Measurements from ENCODE around the gene ABHD17A. TPM values are rescaled to one million over a fixed set of nuclear protein-coding genes. Genes with fewer than 3 reads are reported as not detected.

The ABHD17A gene
- total and polyA plus RNA-seq, 9 of the 15 experiments (the other 6 are each of a cell fraction or from before 2014, with no cell fraction given) = 0.04 to 135 (median 21.8) TPM; not detected in 1

DNA sequence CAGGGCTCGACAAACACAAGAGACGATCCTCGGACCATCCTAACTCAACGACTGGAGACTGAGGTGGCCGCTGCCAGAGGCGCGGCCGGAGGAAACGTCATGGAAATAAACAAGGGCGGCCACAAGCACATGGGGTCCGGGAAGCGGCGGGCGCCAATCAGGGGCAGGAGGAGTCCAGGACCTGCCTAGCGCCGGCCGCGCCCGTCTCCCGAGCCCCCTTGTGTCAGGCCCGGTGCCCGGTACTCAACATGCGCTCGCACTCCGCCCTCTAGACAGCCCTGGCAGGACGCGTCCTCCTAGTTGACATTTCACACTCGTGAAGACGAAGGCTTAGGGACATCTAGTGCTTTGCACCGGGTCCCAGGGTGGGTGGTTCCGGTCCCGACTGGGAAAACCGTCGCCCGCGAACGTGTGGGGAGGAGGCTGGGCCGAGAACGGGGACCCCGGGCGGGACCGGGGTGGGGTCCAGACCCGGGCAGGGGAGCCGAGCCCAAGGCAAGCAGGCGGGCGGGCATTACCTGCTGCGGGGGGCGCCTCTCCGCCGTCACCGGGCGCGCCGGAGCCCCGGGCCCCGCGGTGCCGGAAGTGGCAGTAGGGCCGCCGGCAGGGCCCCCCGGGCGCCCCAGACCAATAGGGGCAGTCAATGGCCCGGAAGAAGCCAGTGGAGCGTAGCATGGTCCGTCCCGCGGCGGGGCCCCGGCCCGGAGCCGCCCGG lies 37.5 kb downstream of the ABHD17A start (continued):
- no peak for TF ChIP-seq RAD21 (CRISPR knock-in tag; conservative IDR thresholded peaks at IDR 0.05 in 1 of 2, IDR thresholded peaks at IDR 0.05 in 1 of 2)
- no peak for TF ChIP-seq MAZ (CRISPR knock-in tag; conservative IDR thresholded peaks at IDR 0.05 in 1 of 2, IDR thresholded peaks at IDR 0.05 in 1 of 2)
- TF ChIP-seq ZC3H4 (CRISPR knock-in tag; IDR thresholded peaks at IDR 0.05; ENCODE audit: borderline replicate concordance) = no peak
- peak; percentile 87; the same call in 1 of the 2 replicates for TF ChIP-seq PHF8 (IDR thresholded peaks at IDR 0.05; ENCODE audit: borderline replicate concordance, low read length)
- TF ChIP-seq ZFP36 (IDR thresholded peaks at IDR 0.05; ENCODE audit: low read depth, low read length, partially characterized antibody) = no peak
- TF ChIP-seq, protein P1, sequence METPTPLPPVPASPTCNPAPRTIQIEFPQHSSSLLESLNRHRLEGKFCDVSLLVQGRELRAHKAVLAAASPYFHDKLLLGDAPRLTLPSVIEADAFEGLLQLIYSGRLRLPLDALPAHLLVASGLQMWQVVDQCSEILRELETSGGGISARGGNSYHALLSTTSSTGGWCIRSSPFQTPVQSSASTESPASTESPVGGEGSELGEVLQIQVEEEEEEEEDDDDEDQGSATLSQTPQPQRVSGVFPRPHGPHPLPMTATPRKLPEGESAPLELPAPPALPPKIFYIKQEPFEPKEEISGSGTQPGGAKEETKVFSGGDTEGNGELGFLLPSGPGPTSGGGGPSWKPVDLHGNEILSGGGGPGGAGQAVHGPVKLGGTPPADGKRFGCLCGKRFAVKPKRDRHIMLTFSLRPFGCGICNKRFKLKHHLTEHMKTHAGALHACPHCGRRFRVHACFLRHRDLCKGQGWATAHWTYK (CRISPR knock-in tag; IDR thresholded peaks at IDR 0.05) = no peak
- TF ChIP-seq OTX1 (CRISPR knock-in tag; IDR thresholded peaks at IDR 0.05) = no peak
- TF ChIP-seq SIN3A (IDR thresholded peaks at IDR 0.05; ENCODE audit: borderline replicate concordance in 2 of 2, control insufficient read depth in 1 of 2, low read depth in 2 of 2, low read length in 2 of 2) = peak; percentile 28 to 63; a peak in 3 of 4 replicates
- TF ChIP-seq, protein P2, sequence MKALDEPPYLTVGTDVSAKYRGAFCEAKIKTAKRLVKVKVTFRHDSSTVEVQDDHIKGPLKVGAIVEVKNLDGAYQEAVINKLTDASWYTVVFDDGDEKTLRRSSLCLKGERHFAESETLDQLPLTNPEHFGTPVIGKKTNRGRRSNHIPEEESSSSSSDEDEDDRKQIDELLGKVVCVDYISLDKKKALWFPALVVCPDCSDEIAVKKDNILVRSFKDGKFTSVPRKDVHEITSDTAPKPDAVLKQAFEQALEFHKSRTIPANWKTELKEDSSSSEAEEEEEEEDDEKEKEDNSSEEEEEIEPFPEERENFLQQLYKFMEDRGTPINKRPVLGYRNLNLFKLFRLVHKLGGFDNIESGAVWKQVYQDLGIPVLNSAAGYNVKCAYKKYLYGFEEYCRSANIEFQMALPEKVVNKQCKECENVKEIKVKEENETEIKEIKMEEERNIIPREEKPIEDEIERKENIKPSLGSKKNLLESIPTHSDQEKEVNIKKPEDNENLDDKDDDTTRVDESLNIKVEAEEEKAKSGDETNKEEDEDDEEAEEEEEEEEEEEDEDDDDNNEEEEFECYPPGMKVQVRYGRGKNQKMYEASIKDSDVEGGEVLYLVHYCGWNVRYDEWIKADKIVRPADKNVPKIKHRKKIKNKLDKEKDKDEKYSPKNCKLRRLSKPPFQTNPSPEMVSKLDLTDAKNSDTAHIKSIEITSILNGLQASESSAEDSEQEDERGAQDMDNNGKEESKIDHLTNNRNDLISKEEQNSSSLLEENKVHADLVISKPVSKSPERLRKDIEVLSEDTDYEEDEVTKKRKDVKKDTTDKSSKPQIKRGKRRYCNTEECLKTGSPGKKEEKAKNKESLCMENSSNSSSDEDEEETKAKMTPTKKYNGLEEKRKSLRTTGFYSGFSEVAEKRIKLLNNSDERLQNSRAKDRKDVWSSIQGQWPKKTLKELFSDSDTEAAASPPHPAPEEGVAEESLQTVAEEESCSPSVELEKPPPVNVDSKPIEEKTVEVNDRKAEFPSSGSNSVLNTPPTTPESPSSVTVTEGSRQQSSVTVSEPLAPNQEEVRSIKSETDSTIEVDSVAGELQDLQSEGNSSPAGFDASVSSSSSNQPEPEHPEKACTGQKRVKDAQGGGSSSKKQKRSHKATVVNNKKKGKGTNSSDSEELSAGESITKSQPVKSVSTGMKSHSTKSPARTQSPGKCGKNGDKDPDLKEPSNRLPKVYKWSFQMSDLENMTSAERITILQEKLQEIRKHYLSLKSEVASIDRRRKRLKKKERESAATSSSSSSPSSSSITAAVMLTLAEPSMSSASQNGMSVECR (CRISPR knock-in tag; IDR thresholded peaks at IDR 0.05) = peak; percentile 78
- TF ChIP-seq BHLHE40 (IDR thresholded peaks at IDR 0.05; ENCODE audit: low read length) = no peak
- no peak for TF ChIP-seq BRCA1 (IDR thresholded peaks at IDR 0.05)
- TF ChIP-seq BRCA1 (CRISPR knock-in tag; IDR thresholded peaks at IDR 0.05) = no peak
- TF ChIP-seq TBL1XR1 (IDR thresholded peaks at IDR 0.05; ENCODE audit: low read length in 2 of 2) = no peak
- peak; percentile 56 for TF ChIP-seq NFYB (IDR thresholded peaks at IDR 0.05; ENCODE audit: extremely low read depth, insufficient read length)
- no peak for TF ChIP-seq EGR1 (conservative IDR thresholded peaks at IDR 0.05)
- no peak for TF ChIP-seq NFXL1 (CRISPR knock-in tag; IDR thresholded peaks at IDR 0.05)
- TF ChIP-seq, protein P3, sequence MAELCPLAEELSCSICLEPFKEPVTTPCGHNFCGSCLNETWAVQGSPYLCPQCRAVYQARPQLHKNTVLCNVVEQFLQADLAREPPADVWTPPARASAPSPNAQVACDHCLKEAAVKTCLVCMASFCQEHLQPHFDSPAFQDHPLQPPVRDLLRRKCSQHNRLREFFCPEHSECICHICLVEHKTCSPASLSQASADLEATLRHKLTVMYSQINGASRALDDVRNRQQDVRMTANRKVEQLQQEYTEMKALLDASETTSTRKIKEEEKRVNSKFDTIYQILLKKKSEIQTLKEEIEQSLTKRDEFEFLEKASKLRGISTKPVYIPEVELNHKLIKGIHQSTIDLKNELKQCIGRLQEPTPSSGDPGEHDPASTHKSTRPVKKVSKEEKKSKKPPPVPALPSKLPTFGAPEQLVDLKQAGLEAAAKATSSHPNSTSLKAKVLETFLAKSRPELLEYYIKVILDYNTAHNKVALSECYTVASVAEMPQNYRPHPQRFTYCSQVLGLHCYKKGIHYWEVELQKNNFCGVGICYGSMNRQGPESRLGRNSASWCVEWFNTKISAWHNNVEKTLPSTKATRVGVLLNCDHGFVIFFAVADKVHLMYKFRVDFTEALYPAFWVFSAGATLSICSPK (IDR thresholded peaks at IDR 0.05; ENCODE audit: borderline replicate concordance) = no peak
- TF ChIP-seq, protein P4, sequence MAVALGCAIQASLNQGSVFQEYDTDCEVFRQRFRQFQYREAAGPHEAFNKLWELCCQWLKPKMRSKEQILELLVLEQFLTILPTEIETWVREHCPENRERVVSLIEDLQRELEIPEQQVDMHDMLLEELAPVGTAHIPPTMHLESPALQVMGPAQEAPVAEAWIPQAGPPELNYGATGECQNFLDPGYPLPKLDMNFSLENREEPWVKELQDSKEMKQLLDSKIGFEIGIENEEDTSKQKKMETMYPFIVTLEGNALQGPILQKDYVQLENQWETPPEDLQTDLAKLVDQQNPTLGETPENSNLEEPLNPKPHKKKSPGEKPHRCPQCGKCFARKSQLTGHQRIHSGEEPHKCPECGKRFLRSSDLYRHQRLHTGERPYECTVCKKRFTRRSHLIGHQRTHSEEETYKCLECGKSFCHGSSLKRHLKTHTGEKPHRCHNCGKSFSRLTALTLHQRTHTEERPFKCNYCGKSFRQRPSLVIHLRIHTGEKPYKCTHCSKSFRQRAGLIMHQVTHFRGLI (CRISPR knock-in tag; IDR thresholded peaks at IDR 0.05) = no peak
- TF ChIP-seq ZNF316 (IDR thresholded peaks at IDR 0.05) = no peak

Measured in K562 (cell line).